ENCODE data around the gene EML4. TPM values are rescaled to one million over a fixed set of nuclear protein-coding genes. Genes with fewer than 3 reads are reported as not detected.
A peak's percentile ranks its signal among the peaks of the same experiment; 100 is the strongest.

The EML4 gene
- total and polyA plus RNA-seq, 2 of the 13 experiments (the other 11 are each of a cell fraction or from before 2014, with no cell fraction given) = 243 to 476 TPM

GRCh38 chr2:42125841-42126594 lies 43.1 kb upstream of the EML4 start (continued):
- TF ChIP-seq, protein P1, sequence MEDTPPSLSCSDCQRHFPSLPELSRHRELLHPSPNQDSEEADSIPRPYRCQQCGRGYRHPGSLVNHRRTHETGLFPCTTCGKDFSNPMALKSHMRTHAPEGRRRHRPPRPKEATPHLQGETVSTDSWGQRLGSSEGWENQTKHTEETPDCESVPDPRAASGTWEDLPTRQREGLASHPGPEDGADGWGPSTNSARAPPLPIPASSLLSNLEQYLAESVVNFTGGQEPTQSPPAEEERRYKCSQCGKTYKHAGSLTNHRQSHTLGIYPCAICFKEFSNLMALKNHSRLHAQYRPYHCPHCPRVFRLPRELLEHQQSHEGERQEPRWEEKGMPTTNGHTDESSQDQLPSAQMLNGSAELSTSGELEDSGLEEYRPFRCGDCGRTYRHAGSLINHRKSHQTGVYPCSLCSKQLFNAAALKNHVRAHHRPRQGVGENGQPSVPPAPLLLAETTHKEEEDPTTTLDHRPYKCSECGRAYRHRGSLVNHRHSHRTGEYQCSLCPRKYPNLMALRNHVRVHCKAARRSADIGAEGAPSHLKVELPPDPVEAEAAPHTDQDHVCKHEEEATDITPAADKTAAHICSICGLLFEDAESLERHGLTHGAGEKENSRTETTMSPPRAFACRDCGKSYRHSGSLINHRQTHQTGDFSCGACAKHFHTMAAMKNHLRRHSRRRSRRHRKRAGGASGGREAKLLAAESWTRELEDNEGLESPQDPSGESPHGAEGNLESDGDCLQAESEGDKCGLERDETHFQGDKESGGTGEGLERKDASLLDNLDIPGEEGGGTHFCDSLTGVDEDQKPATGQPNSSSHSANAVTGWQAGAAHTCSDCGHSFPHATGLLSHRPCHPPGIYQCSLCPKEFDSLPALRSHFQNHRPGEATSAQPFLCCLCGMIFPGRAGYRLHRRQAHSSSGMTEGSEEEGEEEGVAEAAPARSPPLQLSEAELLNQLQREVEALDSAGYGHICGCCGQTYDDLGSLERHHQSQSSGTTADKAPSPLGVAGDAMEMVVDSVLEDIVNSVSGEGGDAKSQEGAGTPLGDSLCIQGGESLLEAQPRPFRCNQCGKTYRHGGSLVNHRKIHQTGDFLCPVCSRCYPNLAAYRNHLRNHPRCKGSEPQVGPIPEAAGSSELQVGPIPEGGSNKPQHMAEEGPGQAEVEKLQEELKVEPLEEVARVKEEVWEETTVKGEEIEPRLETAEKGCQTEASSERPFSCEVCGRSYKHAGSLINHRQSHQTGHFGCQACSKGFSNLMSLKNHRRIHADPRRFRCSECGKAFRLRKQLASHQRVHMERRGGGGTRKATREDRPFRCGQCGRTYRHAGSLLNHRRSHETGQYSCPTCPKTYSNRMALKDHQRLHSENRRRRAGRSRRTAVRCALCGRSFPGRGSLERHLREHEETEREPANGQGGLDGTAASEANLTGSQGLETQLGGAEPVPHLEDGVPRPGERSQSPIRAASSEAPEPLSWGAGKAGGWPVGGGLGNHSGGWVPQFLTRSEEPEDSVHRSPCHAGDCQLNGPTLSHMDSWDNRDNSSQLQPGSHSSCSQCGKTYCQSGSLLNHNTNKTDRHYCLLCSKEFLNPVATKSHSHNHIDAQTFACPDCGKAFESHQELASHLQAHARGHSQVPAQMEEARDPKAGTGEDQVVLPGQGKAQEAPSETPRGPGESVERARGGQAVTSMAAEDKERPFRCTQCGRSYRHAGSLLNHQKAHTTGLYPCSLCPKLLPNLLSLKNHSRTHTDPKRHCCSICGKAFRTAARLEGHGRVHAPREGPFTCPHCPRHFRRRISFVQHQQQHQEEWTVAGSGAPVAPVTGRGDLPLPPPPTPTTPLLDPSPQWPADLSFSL (CRISPR knock-in tag; IDR thresholded peaks at IDR 0.05) = 0 out of 2 replicates have a peak, but pooled peaks have one; percentile 55
- no peak for TF ChIP-seq HOXA9 (CRISPR knock-in tag; IDR thresholded peaks at IDR 0.05; ENCODE audit: borderline replicate concordance)
- TF ChIP-seq KDM2A (CRISPR knock-in tag; IDR thresholded peaks at IDR 0.05; ENCODE audit: borderline replicate concordance, low read depth) = 0 out of 2 replicates have a peak, but pooled peaks have one; percentile 17
- TF ChIP-seq CHD2 (IDR thresholded peaks at IDR 0.05; ENCODE audit: low read depth, low read length) = no peak
- TF ChIP-seq, protein P2, sequence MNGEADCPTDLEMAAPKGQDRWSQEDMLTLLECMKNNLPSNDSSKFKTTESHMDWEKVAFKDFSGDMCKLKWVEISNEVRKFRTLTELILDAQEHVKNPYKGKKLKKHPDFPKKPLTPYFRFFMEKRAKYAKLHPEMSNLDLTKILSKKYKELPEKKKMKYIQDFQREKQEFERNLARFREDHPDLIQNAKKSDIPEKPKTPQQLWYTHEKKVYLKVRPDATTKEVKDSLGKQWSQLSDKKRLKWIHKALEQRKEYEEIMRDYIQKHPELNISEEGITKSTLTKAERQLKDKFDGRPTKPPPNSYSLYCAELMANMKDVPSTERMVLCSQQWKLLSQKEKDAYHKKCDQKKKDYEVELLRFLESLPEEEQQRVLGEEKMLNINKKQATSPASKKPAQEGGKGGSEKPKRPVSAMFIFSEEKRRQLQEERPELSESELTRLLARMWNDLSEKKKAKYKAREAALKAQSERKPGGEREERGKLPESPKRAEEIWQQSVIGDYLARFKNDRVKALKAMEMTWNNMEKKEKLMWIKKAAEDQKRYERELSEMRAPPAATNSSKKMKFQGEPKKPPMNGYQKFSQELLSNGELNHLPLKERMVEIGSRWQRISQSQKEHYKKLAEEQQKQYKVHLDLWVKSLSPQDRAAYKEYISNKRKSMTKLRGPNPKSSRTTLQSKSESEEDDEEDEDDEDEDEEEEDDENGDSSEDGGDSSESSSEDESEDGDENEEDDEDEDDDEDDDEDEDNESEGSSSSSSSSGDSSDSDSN (CRISPR knock-in tag; IDR thresholded peaks at IDR 0.05) = peak; percentile 41; the same call in 1 of the 2 replicates
- no peak for TF ChIP-seq ZNF879 (CRISPR knock-in tag; IDR thresholded peaks at IDR 0.05)
- no peak for TF ChIP-seq YY1 (IDR thresholded peaks at IDR 0.05; ENCODE audit: insufficient read depth, insufficient replicate concordance, low read depth, low read length)
- peak; percentile 39; the same call in 1 of the 2 replicates for TF ChIP-seq JUN (CRISPR knock-in tag; IDR thresholded peaks at IDR 0.05)
- TF ChIP-seq, protein P3, sequence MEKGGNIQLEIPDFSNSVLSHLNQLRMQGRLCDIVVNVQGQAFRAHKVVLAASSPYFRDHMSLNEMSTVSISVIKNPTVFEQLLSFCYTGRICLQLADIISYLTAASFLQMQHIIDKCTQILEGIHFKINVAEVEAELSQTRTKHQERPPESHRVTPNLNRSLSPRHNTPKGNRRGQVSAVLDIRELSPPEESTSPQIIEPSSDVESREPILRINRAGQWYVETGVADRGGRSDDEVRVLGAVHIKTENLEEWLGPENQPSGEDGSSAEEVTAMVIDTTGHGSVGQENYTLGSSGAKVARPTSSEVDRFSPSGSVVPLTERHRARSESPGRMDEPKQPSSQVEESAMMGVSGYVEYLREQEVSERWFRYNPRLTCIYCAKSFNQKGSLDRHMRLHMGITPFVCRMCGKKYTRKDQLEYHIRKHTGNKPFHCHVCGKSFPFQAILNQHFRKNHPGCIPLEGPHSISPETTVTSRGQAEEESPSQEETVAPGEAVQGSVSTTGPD (CRISPR knock-in tag; IDR thresholded peaks at IDR 0.05) = 0 out of 2 replicates have a peak, but pooled peaks have one; percentile 46
- TF ChIP-seq ZKSCAN8 (CRISPR knock-in tag; IDR thresholded peaks at IDR 0.05; ENCODE audit: borderline replicate concordance) = no peak
- TF ChIP-seq ZNF572 (CRISPR knock-in tag; IDR thresholded peaks at IDR 0.05) = no peak
- TF ChIP-seq NCOR1 (IDR thresholded peaks at IDR 0.05; ENCODE audit: borderline replicate concordance, low read length) = no peak
- TF ChIP-seq MED1 (CRISPR knock-in tag; IDR thresholded peaks at IDR 0.05) = peak; percentile 72
- TF ChIP-seq GPBP1L1 (CRISPR knock-in tag; IDR thresholded peaks at IDR 0.05) = no peak
- 0 out of 2 replicates have a peak, but pooled peaks have one; percentile 36 for TF ChIP-seq ZNF235 (CRISPR knock-in tag; IDR thresholded peaks at IDR 0.05; ENCODE audit: borderline replicate concordance)
- TF ChIP-seq ZNF501 (CRISPR knock-in tag; IDR thresholded peaks at IDR 0.05) = 0 out of 2 replicates have a peak, but pooled peaks have one; percentile 5
- peak; percentile 44; the same call in 1 of the 2 replicates for TF ChIP-seq ZNF333 (CRISPR knock-in tag; IDR thresholded peaks at IDR 0.05; ENCODE audit: borderline replicate concordance)

All from HepG2 (cell line).